WTC11 (cell line): ENCODE data around the gene SGPP2. TPM values are rescaled to one million over a fixed set of nuclear protein-coding genes. Genes with fewer than 3 reads are reported as not detected.

Experiments used
- AR ChIP-seq: fragments of 250-450 bp; sonication (Bioruptor Pico); IDR thresholded peaks from 2 replicates; pipeline ENCODE4 v1.9.0; 2021; ENCODE audit warnings: mild to moderate bottlenecking
- ARID4B ChIP-seq: sonication (generic); formaldehyde crosslinking; IDR thresholded peaks from 2 replicates; pipeline ENCODE4 v1.8.0; 2023; ENCODE audit warnings: missing genetic modification reagents, mild to moderate bottlenecking, borderline replicate concordance
- E2F1 ChIP-seq: sonication (generic); formaldehyde crosslinking; IDR thresholded peaks from 2 replicates; pipeline ENCODE4 v1.8.0; 2022; ENCODE audit warnings: mild to moderate bottlenecking, missing genetic modification reagents
- PREB ChIP-seq: sonication (generic); formaldehyde crosslinking; IDR thresholded peaks from 2 replicates; pipeline ENCODE4 v1.8.1; 2022; ENCODE audit warnings: mild to moderate bottlenecking, missing genetic modification reagents, moderate library complexity, borderline replicate concordance
- STAT6 ChIP-seq: sonication (generic); formaldehyde crosslinking; conservative IDR thresholded peaks from 2 replicates; pipeline ENCODE4 v1.8.1; 2023; ENCODE audit warnings: mild to moderate bottlenecking, low read depth, missing genetic modification reagents, moderate library complexity
- TEAD4 ChIP-seq: sonication (generic); formaldehyde crosslinking; IDR thresholded peaks from 2 replicates; pipeline ENCODE4 v1.8.0; 2022; ENCODE audit warnings: mild to moderate bottlenecking, missing genetic modification reagents
- ZBTB43 ChIP-seq: sonication (generic); formaldehyde crosslinking; IDR thresholded peaks from 2 replicates; pipeline ENCODE4 v1.8.1; 2023; ENCODE audit warnings: mild to moderate bottlenecking, missing genetic modification reagents
- ZNF219 ChIP-seq: sonication (generic); formaldehyde crosslinking; IDR thresholded peaks from 2 replicates; pipeline ENCODE4 v1.8.0; 2023; ENCODE audit warnings: missing genetic modification reagents, mild to moderate bottlenecking, borderline replicate concordance
- ZNF423 ChIP-seq: fragments of 250-450 bp; sonication (Bioruptor Pico); IDR thresholded peaks from 2 replicates; pipeline ENCODE4 v2.1.2; 2022; ENCODE audit warnings: mild to moderate bottlenecking, moderate library complexity
- ZNF425 ChIP-seq: fragments of 250-450 bp; sonication (Bioruptor Pico); conservative IDR thresholded peaks from 2 replicates; pipeline ENCODE4 v1.9.0; 2021; ENCODE audit warnings: mild to moderate bottlenecking
- total RNA-seq: library from RNA; stranded (reverse); gene quantifications from 3 replicates; pipeline ENCODE4 v1.2.3, GENCODE V29; 2021

Gene SGPP2
- total RNA-seq, 1 experiment from 2014 or later = 0.07 TPM

- TF ChIP-seq ZNF425 (no peak), ZNF219 (CRISPR knock-in tag) (no peak), STAT6 (CRISPR knock-in tag) (no peak), AR (CRISPR knock-in tag) (no peak), ZNF423 (no peak), E2F1 (CRISPR knock-in tag) (no peak), ARID4B (CRISPR knock-in tag) (no peak), ZBTB43 (CRISPR knock-in tag) (no peak), TEAD4 (CRISPR knock-in tag) (no peak), PREB (no peak)
Observed at GRCh38 chr2:222421626-222422025, 2.7 kb upstream of the SGPP2 start (continued).
